Measurements from ENCODE around the gene CTNND2.

- TF ChIP-seq CTCF (conservative IDR thresholded peaks at IDR 0.05) (peak; percentile 31), ZFX (IDR thresholded peaks at IDR 0.05) (no peak)
Measured at GRCh38 chr5:11602298-11602697, 301.9 kb downstream of the CTNND2 start.

All from C4-2B (cell line).